IMR-90 (cell line): ENCODE measurements around the gene C2CD4D. TPM values are rescaled to one million over a fixed set of nuclear protein-coding genes. Genes with fewer than 3 reads are reported as not detected.

Experiments used
- ATAC-seq: fragments of 200-7000 bp; cut with Tn5 transposase; 2 replicates; pipeline ENCODE4 v1.9.1; 2020; ENCODE audit warnings: low read depth, mild to moderate bottlenecking, moderate library complexity
- BruUV-seq: library from RNA; stranded (reverse); fragments of 400-500 nt; replicated peaks from 2 replicates; lab custom pipeline; 2021; lab: Mats Ljungman, UMichigan
- CTCF ChIA-PET: fragments of 300-600 bp; formaldehyde crosslinking; extraction: SDS; loops from one replicate; lab custom pipeline; 2021; ENCODE audit warnings: antibody characterized with exemption; lab: Yijun Ruan, JAX
- POLR2A ChIA-PET: fragments of 300-600 bp; sonication (Branson Sonifier 250); formaldehyde crosslinking; loops from one replicate; lab custom pipeline; 2022; ENCODE audit warnings: antibody characterized with exemption; ENCODE audit not compliant: unreplicated experiment; lab: Charles Lee
- DNase-seq: peaks from one replicate; pipeline ENCODE4 v3.0.0; 2013
- H2AFZ ChIP-seq: replicated peaks from 2 replicates; pipeline ENCODE3; 2013; ENCODE audit warnings: low read length, mild to moderate bottlenecking; ENCODE audit not compliant: poor library complexity
- H2AK5ac ChIP-seq: 2 replicates; pipeline ENCODE4 v1.6.1; 2013; ENCODE audit warnings: low read depth, low read length, inconsistent platforms
- H2AK9ac ChIP-seq: replicated peaks from 2 replicates; pipeline ENCODE3; 2013; ENCODE audit warnings: mild to moderate bottlenecking, low read depth, low read length, moderate library complexity; ENCODE audit not compliant: poor library complexity
- H2BK120ac ChIP-seq: 2 replicates; pipeline ENCODE4 v1.6.1; 2013; ENCODE audit warnings: low read depth, low read length, inconsistent platforms
- H2BK15ac ChIP-seq: 3 replicates; pipeline ENCODE4 v1.6.1; 2013; ENCODE audit warnings: low read depth, low read length, inconsistent platforms
- H2BK20ac ChIP-seq: 2 replicates; pipeline ENCODE4 v1.6.1; 2013; ENCODE audit warnings: low read depth, mild to moderate bottlenecking, inconsistent platforms, low read length, moderate library complexity
- H2BK5ac ChIP-seq: 2 replicates; pipeline ENCODE4 v1.6.1; 2013; ENCODE audit warnings: mild to moderate bottlenecking, low read depth, low read length, inconsistent platforms; ENCODE audit not compliant: poor library complexity, severe bottlenecking
- H3K14ac ChIP-seq: replicated peaks from 2 replicates; pipeline ENCODE4 v1.6.1; 2013; ENCODE audit warnings: low read depth, low read length, inconsistent platforms
- H3K18ac ChIP-seq: 2 replicates; pipeline ENCODE4 v1.6.1; 2013; ENCODE audit warnings: low read depth, low read length, control low read depth
- H3K23ac ChIP-seq: 2 replicates; pipeline ENCODE4 v1.6.1; 2013; ENCODE audit warnings: low read depth, low read length, inconsistent platforms
- H3K27ac ChIP-seq: 2 replicates; pipeline ENCODE4 v1.5.1; 2013; ENCODE audit warnings: mild to moderate bottlenecking, control low read depth, low read length; ENCODE audit not compliant: insufficient read depth
- H3K27me3 ChIP-seq: 2 replicates; pipeline ENCODE4 v1.6.1; 2013; ENCODE audit warnings: low read length; ENCODE audit not compliant: control insufficient read depth, insufficient read depth
- H3K36me3 ChIP-seq: 2 replicates; pipeline ENCODE4 v1.6.1; 2013; ENCODE audit warnings: low read length, mixed read lengths; ENCODE audit not compliant: control insufficient read depth, insufficient read depth
- H3K4ac ChIP-seq: 2 replicates; pipeline ENCODE4 v1.6.1; 2013; ENCODE audit warnings: low read depth, low read length, inconsistent platforms
- H3K4me1 ChIP-seq: 2 replicates; pipeline ENCODE4 v1.6.1; 2013; ENCODE audit warnings: low read length, mixed read lengths; ENCODE audit not compliant: control insufficient read depth, insufficient read depth
- H3K4me2 ChIP-seq: 2 replicates; pipeline ENCODE4 v1.6.1; 2013; ENCODE audit warnings: low read depth, mild to moderate bottlenecking, control low read depth, low read length, moderate library complexity
- H3K4me3 ChIP-seq: 2 replicates; pipeline ENCODE4 v1.5.1; 2013; ENCODE audit warnings: low read depth, mild to moderate bottlenecking, control low read depth, low read length, moderate library complexity; ENCODE audit not compliant: insufficient read depth
- H3K56ac ChIP-seq: 2 replicates; pipeline ENCODE4 v1.6.1; 2013; ENCODE audit warnings: low read length, inconsistent platforms; ENCODE audit not compliant: insufficient read depth; ENCODE audit errors: extremely low read depth
- H3K79me1 ChIP-seq, 2 experiments: 2 replicates each; pipeline ENCODE4 v1.6.1; 2013; ENCODE audit warnings: low read length in 2 of 2, inconsistent platforms in 1 of 2, low read depth in 1 of 2
- H3K9ac ChIP-seq: 2 replicates; pipeline ENCODE4 v1.6.1; 2013; ENCODE audit warnings: low read depth, low read length, control low read depth
- H3K9me1 ChIP-seq: 2 replicates; pipeline ENCODE4 v1.6.1; 2013; ENCODE audit warnings: low read length, inconsistent platforms; ENCODE audit not compliant: insufficient read depth
- H3K9me3 ChIP-seq: 2 replicates; pipeline ENCODE4 v1.6.1; 2013; ENCODE audit warnings: low read length; ENCODE audit not compliant: control insufficient read depth, insufficient read depth
- H4K20me1 ChIP-seq: 2 replicates; pipeline ENCODE4 v1.6.1; 2013; ENCODE audit warnings: low read length, inconsistent platforms; ENCODE audit not compliant: insufficient read depth
- H4K5ac ChIP-seq: 2 replicates; pipeline ENCODE4 v1.6.1; 2013; ENCODE audit warnings: mild to moderate bottlenecking, low read depth, low read length, control low read depth
- H4K8ac ChIP-seq, 2 experiments: 2 replicates each; pipeline ENCODE4 v1.6.1; 2013; ENCODE audit warnings: low read depth in 2 of 2, low read length in 2 of 2, control low read depth in 1 of 2, inconsistent platforms in 1 of 2
- H4K91ac ChIP-seq: 2 replicates; pipeline ENCODE4 v1.6.1; 2013; ENCODE audit warnings: low read depth, low read length, inconsistent platforms; ENCODE audit not compliant: insufficient read depth
- BHLHE40 ChIP-seq: fragments of 150-350 bp; IDR thresholded peaks from 2 replicates; pipeline ENCODE4 v1.6.1; 2016; ENCODE audit warnings: mild to moderate bottlenecking, low read depth, low read length
- CEBPB ChIP-seq: IDR thresholded peaks from 2 replicates; pipeline ENCODE4 v1.6.1; 2012; ENCODE audit warnings: low read depth, low read length, improper control_type of control experiment
- CHD1 ChIP-seq: IDR thresholded peaks from 2 replicates; pipeline ENCODE4 v1.6.1; 2012; ENCODE audit warnings: low read depth, low read length, improper control_type of control experiment
- CTCF ChIP-seq: conservative IDR thresholded peaks from 2 replicates; pipeline ENCODE4 v1.5.1; 2012; ENCODE audit warnings: mild to moderate bottlenecking, low read depth, low read length, improper control_type of control experiment
- ELK1 ChIP-seq: fragments of 150-350 bp; IDR thresholded peaks from 2 replicates; pipeline ENCODE4 v1.6.1; 2016; ENCODE audit warnings: low read depth, mild to moderate bottlenecking, low read length, moderate library complexity, borderline replicate concordance
- FOS ChIP-seq: fragments of 150-350 bp; IDR thresholded peaks from 2 replicates; pipeline ENCODE4 v1.6.1; 2016; ENCODE audit warnings: low read depth, low read length
- MAFK ChIP-seq: IDR thresholded peaks from 2 replicates; pipeline ENCODE4 v1.6.1; 2012; ENCODE audit warnings: low read depth, low read length, improper control_type of control experiment
- MAZ ChIP-seq: IDR thresholded peaks from 2 replicates; pipeline ENCODE4 v1.6.1; 2012; ENCODE audit warnings: low read depth, mild to moderate bottlenecking, low read length, improper control_type of control experiment, moderate library complexity, borderline replicate concordance
- MXI1 ChIP-seq: IDR thresholded peaks from 2 replicates; pipeline ENCODE4 v1.6.1; 2012; ENCODE audit warnings: low read depth, mild to moderate bottlenecking, low read length, moderate library complexity, borderline replicate concordance
- NFE2L2 ChIP-seq: fragments of 150-350 bp; IDR thresholded peaks from 2 replicates; pipeline ENCODE4 v1.6.1; 2016; ENCODE audit warnings: low read depth, mild to moderate bottlenecking, low read length
- POLR2A ChIP-seq: IDR thresholded peaks from 2 replicates; pipeline ENCODE4 v1.6.1; 2012; ENCODE audit warnings: mild to moderate bottlenecking, low read depth, low read length
- RAD21 ChIP-seq: IDR thresholded peaks from 2 replicates; pipeline ENCODE4 v1.6.1; 2012; ENCODE audit warnings: low read length, improper control_type of control experiment
- RCOR1 ChIP-seq: IDR thresholded peaks from 2 replicates; pipeline ENCODE4 v1.6.1; 2012; ENCODE audit warnings: mild to moderate bottlenecking, low read length, improper control_type of control experiment; ENCODE audit not compliant: insufficient replicate concordance
- RFX5 ChIP-seq: IDR thresholded peaks from 2 replicates; pipeline ENCODE4 v1.8.0; 2012; ENCODE audit warnings: low read depth, mild to moderate bottlenecking, low read length, moderate library complexity
- SMC3 ChIP-seq: fragments of 150-350 bp; IDR thresholded peaks from 2 replicates; pipeline ENCODE4 v1.6.1; 2016; ENCODE audit warnings: low read depth, mild to moderate bottlenecking, antibody characterized with exemption, low read length, moderate library complexity
- USF2 ChIP-seq: fragments of 150-350 bp; IDR thresholded peaks from 2 replicates; pipeline ENCODE4 v1.6.1; 2017; ENCODE audit warnings: mild to moderate bottlenecking, antibody characterized with exemption, low read length, low read depth
- WGBS, 2 experiments: methylation state at CpG; one replicate each; pipeline versions ENCODE4 v1.1.5 to v1.1.7; 2013; ENCODE audit warnings: missing lambda C conversion rate in 2 of 2; ENCODE audit not compliant: insufficient read length in 1 of 2; ENCODE audit errors: extremely low coverage in 2 of 2; 5-methylcytosine and 5-hydroxymethylcytosine counted together
- dilution Hi-C: fragments of 300-500 bp; cut with HindIII; formaldehyde crosslinking; loops from one replicate; pipeline ENCODE4 v1.14.3; 2018; ENCODE audit warnings: low sequenced_read_pairs; ENCODE audit not compliant: unreplicated experiment
- in situ Hi-C: fragments of 300-500 bp; cut with MboI; formaldehyde crosslinking; loops from 3 replicates; pipeline ENCODE4 v1.14.3; 2019; ENCODE audit warnings: low sequenced_read_pairs, inconsistent platforms, mixed read lengths
- intact Hi-C: fragments of 100-400 bp; cut with micrococcal nuclease; formaldehyde crosslinking; loops from 2 replicates; pipeline ENCODE4 v1.10.0; 2022
- polyA plus RNA-seq, 3 experiments: library from polyadenylated mRNA; depleted of rRNA; stranded (reverse); fragments of >200 nt; gene quantifications; 2 replicates each; pipeline ENCODE4 v1.2.3, GENCODE V29; 2012; ENCODE audit warnings: low replicate concordance in 1 of 3
- total RNA-seq: library from RNA; depleted of rRNA; stranded (reverse); fragments of >200 nt; gene quantifications from 2 replicates; pipeline ENCODE4 v1.2.3, GENCODE V29; 2012

The C2CD4D gene
- total and polyA plus RNA-seq, 2 of the 4 experiments (the other 2 are of a cell fraction), result not detected

- POLR2A ChIA-PET, result no interaction called here
- no peak overlapping the region for H3K18ac ChIP-seq
- no peak overlapping the region for H4K91ac ChIP-seq
- H3K27me3 ChIP-seq, result peaks cover 71% of the 10 kb centered on the region
- H2AK9ac ChIP-seq, result no peak overlapping the region
- H2BK20ac ChIP-seq, result no peak overlapping the region
- no peak overlapping the region for H2BK120ac ChIP-seq
- CTCF ChIA-PET, result no interaction called here
- H3K56ac ChIP-seq, result no peak overlapping the region
- TF ChIP-seq MAZ (no peak), MXI1 (no peak), CHD1 (no peak), CEBPB (no peak), NFE2L2 (no peak), RFX5 (no peak), RAD21 (no peak), RCOR1 (no peak), MAFK (no peak), POLR2A (no peak), CTCF (no peak), USF2 (no peak), ELK1 (no peak), SMC3 (no peak), BHLHE40 (no peak), FOS (no peak)
- H3K4ac ChIP-seq, result no peak overlapping the region
- no peak overlapping the region for H3K23ac ChIP-seq
- H3K4me3 ChIP-seq, result no peak overlapping the region
- no peaks in the 10 kb centered on the region; the same call in 1 of the 2 replicates for H3K9me1 ChIP-seq
- H2BK15ac ChIP-seq, result no peak overlapping the region
- ATAC-seq (no peak), DNase-seq (no peak)
- H3K9me3 ChIP-seq, result no peaks in the 10 kb centered on the region
- no peak overlapping the region for H3K27ac ChIP-seq
- no peaks in the 10 kb centered on the region for H3K4me1 ChIP-seq
- no peak overlapping the region for H2BK5ac ChIP-seq
- no peaks in the 10 kb centered on the region for H4K20me1 ChIP-seq
- in situ Hi-C loops, result no loop called here
- no peak overlapping the region for H2AK5ac ChIP-seq
- intact Hi-C loops, result no loop called here
- no CpG with 5 or more reads among the region's 12 CpGs for WGBS, 2 experiments
- H4K8ac ChIP-seq, result no peak overlapping the region
- no peak overlapping the region for H3K14ac ChIP-seq
- H2AFZ ChIP-seq, result no peak overlapping the region
- H3K4me2 ChIP-seq, result no peak overlapping the region
- H3K9ac ChIP-seq, result no peak overlapping the region
- BruUV-seq, result no TSS peak
- no peak overlapping the region for H4K5ac ChIP-seq
- H3K79me1 ChIP-seq, result no peaks in the 10 kb centered on the region
- dilution Hi-C loops, result no loop called here
- H3K36me3 ChIP-seq, result no peaks in the 10 kb centered on the region
Measured at GRCh38 chr1:151813271-151813977, 26.2 kb downstream of the C2CD4D start.
